Measurements from ENCODE around the gene ULK3.

DNA sequence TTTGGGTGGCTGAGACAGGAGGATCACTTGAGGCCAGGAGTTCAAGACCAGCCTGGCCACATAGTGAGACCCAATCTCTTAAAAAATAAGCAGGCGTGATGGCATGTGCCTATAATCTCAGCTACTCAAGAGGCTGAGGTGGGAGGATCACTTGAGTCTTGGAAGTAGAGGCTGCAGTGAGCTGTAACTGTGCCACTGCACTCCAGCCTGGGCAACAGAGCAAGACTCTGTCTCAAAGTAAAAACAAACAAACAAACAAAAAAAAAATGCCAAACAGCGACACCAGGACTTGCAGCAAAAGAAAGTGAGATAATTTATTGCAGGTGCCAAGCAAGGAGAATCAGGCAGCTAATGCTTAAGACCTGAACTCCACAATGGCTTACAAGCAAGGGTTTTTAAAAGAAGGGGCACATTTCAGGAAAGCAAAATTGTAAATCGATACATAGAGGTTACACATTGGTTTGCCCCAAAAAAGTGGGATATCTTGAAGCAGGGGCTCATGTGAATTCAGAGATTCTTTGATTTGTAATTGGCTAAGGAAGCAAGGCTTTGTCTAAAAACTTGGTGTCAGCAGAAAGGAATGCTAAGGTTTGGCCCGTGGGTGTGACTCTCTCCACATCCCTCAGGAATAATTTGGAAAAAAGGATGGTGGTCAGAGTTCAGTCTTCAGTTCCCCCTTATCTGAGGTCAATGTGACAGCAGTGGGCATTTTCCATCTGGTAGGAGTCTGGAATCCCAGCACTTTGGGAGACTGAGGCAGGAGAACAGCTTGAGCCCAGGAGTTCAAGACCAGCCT, 41.7 kb upstream of the ULK3 start:
- TF ChIP-seq CTCF (IDR thresholded peaks at IDR 0.05; ENCODE audit: extremely low read depth in 1 of 2, insufficient read depth in 1 of 2, low read depth in 1 of 2, low read length in 2 of 2) (no peak), EZH2 (IDR thresholded peaks at IDR 0.05; ENCODE audit: borderline replicate concordance, low read depth, low read length, severe bottlenecking) (no peak), FOS (IDR thresholded peaks at IDR 0.05; ENCODE audit: borderline replicate concordance, insufficient read depth, low read length) (no peak), POLR2AphosphoS5 (IDR thresholded peaks at IDR 0.05; ENCODE audit: insufficient read depth, low read depth, low read length) (no peak), POLR2A (IDR thresholded peaks at IDR 0.05; ENCODE audit: low read depth, low read length) (no peak), GATA2 (IDR thresholded peaks at IDR 0.05; ENCODE audit: insufficient read depth, insufficient read length, low read depth, low read length) (no peak), MYC (IDR thresholded peaks at IDR 0.05; ENCODE audit: low read depth, low read length) (no peak)
- TF ChIP-seq, protein P1, sequence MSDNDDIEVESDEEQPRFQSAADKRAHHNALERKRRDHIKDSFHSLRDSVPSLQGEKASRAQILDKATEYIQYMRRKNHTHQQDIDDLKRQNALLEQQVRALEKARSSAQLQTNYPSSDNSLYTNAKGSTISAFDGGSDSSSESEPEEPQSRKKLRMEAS (IDR thresholded peaks at IDR 0.05; ENCODE audit: insufficient read depth, insufficient read length), result no peak

Data from endothelial cell of umbilical vein (primary cell).